K562 (cell line): ENCODE results near the gene ITPA.

Experiments
- FOXP1 ChIP-seq: sonication (generic); formaldehyde crosslinking; IDR thresholded peaks from 2 replicates; pipeline ENCODE4 v1.8.0; 2022; ENCODE audit warnings: mild to moderate bottlenecking, missing genetic modification reagents
- OTX1 ChIP-seq: fragments of 450-650 bp; formaldehyde crosslinking; IDR thresholded peaks from 2 replicates; pipeline ENCODE4 v1.4.0; 2022; ENCODE audit warnings: mild to moderate bottlenecking
- PTRF ChIP-seq: fragments of 450-650 bp; IDR thresholded peaks from 2 replicates; pipeline ENCODE4 v1.6.1; 2016; ENCODE audit warnings: mild to moderate bottlenecking, missing genetic modification characterization, missing compliant biosample characterization
- RNF2 ChIP-seq: sonication (generic); IDR thresholded peaks from 2 replicates; pipeline ENCODE4 v1.6.1; 2016
- SMC3 ChIP-seq: conservative IDR thresholded peaks from 2 replicates; pipeline ENCODE4 v1.6.1; 2011; ENCODE audit warnings: low read depth, low read length, improper control_type of control experiment; ENCODE audit not compliant: insufficient read depth
- SP1 ChIP-seq: sonication (generic); formaldehyde crosslinking; IDR thresholded peaks from 2 replicates; pipeline ENCODE4 v1.8.1; 2022; ENCODE audit warnings: mild to moderate bottlenecking, missing genetic modification reagents
- TCF3 ChIP-seq: sonication (generic); formaldehyde crosslinking; IDR thresholded peaks from 2 replicates; pipeline ENCODE4 v1.4.0; 2020; ENCODE audit warnings: mild to moderate bottlenecking, missing genetic modification reagents
- TF ChIP-seq, protein P1 (sequence below), 3 experiments: IDR thresholded peaks in 2 of 3; conservative IDR thresholded peaks in 1 of 3; 2 replicates each; pipeline ENCODE4 v1.5.1; 2011 to 2012; ENCODE audit warnings: low read length in 3 of 3, mild to moderate bottlenecking in 3 of 3, control low read depth in 2 of 3, improper control_type of control experiment in 1 of 3, inconsistent platforms in 1 of 3, low read depth in 1 of 3, mixed read lengths in 1 of 3, moderate library complexity in 1 of 3; ENCODE audit not compliant: insufficient read depth in 2 of 3
- TF ChIP-seq, protein P2 (sequence below): fragments of 250-450 bp; sonication (Bioruptor Pico); IDR thresholded peaks from 2 replicates; pipeline ENCODE4 v1.5.0; 2021

- no peak for TF ChIP-seq PTRF (tag)
- TF ChIP-seq OTX1 (CRISPR knock-in tag): no peak
- no peak for TF ChIP-seq RNF2
- TF ChIP-seq, protein P1, sequence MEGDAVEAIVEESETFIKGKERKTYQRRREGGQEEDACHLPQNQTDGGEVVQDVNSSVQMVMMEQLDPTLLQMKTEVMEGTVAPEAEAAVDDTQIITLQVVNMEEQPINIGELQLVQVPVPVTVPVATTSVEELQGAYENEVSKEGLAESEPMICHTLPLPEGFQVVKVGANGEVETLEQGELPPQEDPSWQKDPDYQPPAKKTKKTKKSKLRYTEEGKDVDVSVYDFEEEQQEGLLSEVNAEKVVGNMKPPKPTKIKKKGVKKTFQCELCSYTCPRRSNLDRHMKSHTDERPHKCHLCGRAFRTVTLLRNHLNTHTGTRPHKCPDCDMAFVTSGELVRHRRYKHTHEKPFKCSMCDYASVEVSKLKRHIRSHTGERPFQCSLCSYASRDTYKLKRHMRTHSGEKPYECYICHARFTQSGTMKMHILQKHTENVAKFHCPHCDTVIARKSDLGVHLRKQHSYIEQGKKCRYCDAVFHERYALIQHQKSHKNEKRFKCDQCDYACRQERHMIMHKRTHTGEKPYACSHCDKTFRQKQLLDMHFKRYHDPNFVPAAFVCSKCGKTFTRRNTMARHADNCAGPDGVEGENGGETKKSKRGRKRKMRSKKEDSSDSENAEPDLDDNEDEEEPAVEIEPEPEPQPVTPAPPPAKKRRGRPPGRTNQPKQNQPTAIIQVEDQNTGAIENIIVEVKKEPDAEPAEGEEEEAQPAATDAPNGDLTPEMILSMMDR (IDR thresholded peaks at IDR 0.05 in 2 of 3, conservative IDR thresholded peaks at IDR 0.05 in 1 of 3; ENCODE audit: insufficient read depth in 2 of 3, low read depth in 1 of 3, low read length in 3 of 3): no peak
- TF ChIP-seq FOXP1: no peak
- no peak for TF ChIP-seq SMC3
- TF ChIP-seq SP1 (CRISPR knock-in tag): no peak
- no peak for TF ChIP-seq TCF3
- TF ChIP-seq, protein P2, sequence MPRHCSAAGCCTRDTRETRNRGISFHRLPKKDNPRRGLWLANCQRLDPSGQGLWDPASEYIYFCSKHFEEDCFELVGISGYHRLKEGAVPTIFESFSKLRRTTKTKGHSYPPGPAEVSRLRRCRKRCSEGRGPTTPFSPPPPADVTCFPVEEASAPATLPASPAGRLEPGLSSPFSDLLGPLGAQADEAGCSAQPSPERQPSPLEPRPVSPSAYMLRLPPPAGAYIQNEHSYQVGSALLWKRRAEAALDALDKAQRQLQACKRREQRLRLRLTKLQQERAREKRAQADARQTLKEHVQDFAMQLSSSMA (CRISPR knock-in tag): no peak
Measured at GRCh38 chr20:3242172-3242692, 32.9 kb downstream of the ITPA start.
